GM12864 (cell line): ENCODE measurements around the gene ZNF776.
"Not testable (repeated sequence)": the region's sequence is repeated elsewhere in the genome, so short reads cannot be mapped to it uniquely, and the experiment has no call there.

ENCODE experiments used
- DNase-seq: peaks from one replicate; pipeline ENCODE4 v3.0.0-alpha.2; 2011; ENCODE audit warnings: low read depth
- H3K4me3 ChIP-seq: 2 replicates; pipeline ENCODE4 v1.5.1; 2011; ENCODE audit warnings: mild to moderate bottlenecking, low read depth, low read length, control low read depth
- TF ChIP-seq, protein P1 (sequence below): IDR thresholded peaks from 2 replicates; pipeline ENCODE4 v1.5.1; 2011; ENCODE audit warnings: low read depth, mild to moderate bottlenecking, moderate library complexity, low read length, control low read depth, inconsistent platforms; ENCODE audit errors: missing control alignments

ZNF776 gene

DNA sequence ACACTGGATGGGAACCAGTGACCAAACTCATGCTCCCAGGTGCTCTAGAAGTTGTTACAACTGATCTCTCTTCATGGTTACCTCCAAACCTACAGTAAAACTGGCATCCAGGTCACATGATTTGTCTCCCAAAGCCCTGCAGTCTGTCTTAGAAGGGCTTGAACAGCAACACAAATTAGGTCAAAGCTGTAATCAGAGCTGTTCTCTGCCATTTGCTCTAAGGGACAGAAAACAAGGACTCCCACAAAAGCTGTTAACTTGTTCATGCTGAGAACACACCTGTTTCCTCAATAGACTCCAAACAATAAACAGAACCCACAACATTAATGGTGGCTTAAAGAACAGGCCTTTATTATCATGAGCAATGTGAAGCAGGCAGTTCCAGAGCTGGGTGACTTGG lies 27.2 kb upstream of the ZNF776 start:
- no peak for DNase-seq
- no peak overlapping the region for H3K4me3 ChIP-seq
- TF ChIP-seq, protein P1, sequence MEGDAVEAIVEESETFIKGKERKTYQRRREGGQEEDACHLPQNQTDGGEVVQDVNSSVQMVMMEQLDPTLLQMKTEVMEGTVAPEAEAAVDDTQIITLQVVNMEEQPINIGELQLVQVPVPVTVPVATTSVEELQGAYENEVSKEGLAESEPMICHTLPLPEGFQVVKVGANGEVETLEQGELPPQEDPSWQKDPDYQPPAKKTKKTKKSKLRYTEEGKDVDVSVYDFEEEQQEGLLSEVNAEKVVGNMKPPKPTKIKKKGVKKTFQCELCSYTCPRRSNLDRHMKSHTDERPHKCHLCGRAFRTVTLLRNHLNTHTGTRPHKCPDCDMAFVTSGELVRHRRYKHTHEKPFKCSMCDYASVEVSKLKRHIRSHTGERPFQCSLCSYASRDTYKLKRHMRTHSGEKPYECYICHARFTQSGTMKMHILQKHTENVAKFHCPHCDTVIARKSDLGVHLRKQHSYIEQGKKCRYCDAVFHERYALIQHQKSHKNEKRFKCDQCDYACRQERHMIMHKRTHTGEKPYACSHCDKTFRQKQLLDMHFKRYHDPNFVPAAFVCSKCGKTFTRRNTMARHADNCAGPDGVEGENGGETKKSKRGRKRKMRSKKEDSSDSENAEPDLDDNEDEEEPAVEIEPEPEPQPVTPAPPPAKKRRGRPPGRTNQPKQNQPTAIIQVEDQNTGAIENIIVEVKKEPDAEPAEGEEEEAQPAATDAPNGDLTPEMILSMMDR = no peak

DNA sequence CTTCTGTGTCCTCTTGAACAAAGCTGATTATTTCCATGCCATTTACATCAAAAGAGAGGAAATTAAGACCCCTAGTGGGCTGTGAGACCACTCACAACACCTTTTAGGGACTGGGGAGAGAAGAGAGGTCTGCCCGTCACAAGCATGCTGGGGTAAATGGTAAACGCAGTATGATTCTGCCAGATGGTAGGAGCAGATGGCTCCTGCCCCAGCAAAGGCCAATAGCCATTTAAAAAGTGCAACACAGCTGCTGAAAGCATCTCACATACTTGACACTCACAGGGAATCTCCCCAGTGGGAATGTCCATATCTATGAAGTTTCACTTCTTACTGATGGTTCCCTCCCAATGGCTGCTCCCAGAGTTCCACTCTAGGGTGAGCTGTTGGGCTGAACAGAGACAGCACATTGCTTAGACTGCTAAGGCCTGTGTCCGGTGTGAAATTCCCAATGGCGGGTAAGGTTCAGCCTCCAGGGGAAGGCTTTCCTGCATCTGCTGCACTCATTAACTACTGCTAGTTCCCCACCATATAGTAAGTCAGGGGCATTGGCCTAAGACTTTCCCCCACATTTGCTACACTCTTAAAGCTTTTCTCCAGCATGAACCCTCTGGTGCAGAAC lies 26.6 kb upstream of the ZNF776 start:
- DNase-seq = no peak
- TF ChIP-seq, protein P1 = no peak

DNA sequence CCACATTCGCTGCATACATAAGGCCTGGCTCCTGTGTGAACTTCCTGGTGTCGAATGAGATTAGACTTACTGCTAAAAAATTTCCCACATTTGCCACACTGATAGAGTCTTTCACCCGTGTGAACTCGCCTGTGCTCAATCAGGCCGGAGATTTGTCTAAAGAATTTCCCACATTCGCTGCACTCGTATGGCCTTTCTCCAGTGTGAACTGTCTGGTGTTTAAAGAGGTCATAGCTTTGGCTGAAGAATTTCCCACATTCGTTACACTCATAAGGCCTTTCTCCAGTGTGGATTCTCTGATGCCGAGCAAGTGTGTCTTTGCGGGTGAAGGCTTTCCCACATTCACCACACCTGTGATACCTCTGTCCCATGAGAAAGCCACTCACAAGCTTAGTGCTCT lies 25.7 kb upstream of the ZNF776 start:
- DNase-seq = no peak
- TF ChIP-seq, protein P1 = no peak
- H3K4me3 ChIP-seq = no peak overlapping the region

More for the DNA sequence above, 26.6 kb upstream of the ZNF776 start:
- no peak overlapping the region for H3K4me3 ChIP-seq

DNA sequence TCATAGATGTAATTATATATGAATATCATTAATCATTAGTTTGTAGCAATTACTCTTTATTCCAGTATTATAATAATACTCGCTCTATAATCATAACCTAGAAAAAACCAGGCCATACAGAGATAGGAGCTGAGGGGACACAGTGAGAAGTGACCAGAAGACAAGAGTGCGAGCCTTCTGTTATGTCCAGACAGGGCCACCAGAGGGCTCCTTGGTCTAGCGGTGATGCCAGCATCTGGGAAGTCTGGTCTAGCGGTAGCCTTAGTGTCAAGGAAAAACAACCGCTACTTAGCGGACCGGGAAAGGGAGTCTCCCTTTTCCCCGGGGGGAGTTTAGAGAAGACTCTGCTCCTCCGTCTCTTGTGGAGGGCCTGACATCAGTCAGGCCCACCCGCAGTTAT lies 8.3 kb upstream of the ZNF776 start:
- not testable (repeated sequence) for DNase-seq, H3K4me3 ChIP-seq
- TF ChIP-seq, protein P1 = peak; percentile 38

DNA sequence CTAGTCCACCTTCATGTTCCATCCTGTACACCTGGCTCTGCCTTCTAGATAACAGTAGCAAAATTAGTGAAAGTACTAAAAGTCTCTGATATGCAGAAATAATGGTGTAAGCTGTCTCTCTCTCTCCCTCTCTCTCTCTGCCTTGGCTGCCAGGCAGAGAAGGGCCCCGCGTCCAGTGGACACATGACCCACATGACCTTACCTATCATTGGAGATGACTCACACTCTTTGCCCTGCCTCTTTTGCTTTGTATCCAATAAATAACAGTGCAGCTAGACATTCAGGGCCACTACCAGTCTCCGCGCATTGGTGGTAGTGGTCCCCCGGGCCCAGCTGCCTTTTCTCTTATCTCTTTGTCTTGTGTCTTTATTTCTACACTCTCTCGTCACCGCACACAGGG lies 7.8 kb upstream of the ZNF776 start:
- not testable (repeated sequence) for DNase-seq, H3K4me3 ChIP-seq

DNA sequence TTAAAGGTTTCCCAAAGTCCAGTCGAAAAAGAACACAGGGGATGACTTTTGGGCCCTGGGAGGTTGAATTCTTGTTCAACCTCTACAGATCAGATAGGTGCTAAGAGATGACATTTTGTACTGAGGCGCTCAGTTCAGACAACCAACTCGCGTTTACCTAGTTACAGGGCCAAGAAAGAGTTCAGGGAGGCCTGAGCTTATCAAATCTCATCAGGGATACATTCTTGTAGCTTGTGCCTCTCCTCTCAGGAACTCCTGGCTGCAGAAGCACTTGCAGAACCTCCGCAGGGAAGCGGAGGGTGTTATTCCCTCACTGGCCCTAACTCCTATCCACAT lies 825 bp downstream of the ZNF776 start:
- TF ChIP-seq, protein P1 = no peak
- no peak for DNase-seq
- peak overlapping the region; percentile 62 for H3K4me3 ChIP-seq

DNA sequence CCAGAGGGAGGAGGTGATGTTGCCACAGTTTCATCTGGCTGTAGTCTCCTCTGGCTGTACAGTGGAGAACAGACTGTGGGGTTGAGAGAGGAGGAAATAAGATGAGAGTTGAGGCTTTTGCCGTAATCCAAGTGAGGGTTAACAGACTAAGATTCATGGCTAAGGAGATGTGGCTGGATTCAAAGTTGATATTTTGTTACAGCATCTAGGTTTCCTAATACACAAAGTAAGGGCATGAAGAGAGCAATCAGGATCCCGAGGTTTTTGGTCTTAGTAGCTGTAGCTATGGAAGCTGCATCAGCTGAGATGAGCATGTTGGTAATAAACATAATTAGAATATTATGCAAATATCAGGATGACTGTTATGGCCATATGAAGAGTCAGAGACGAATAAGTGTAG lies 1.4 kb downstream of the ZNF776 start:
- no peak overlapping the region for H3K4me3 ChIP-seq
- DNase-seq = no peak
- TF ChIP-seq, protein P1 = no peak
